ENCODE data around the gene PLPP4.

DNA sequence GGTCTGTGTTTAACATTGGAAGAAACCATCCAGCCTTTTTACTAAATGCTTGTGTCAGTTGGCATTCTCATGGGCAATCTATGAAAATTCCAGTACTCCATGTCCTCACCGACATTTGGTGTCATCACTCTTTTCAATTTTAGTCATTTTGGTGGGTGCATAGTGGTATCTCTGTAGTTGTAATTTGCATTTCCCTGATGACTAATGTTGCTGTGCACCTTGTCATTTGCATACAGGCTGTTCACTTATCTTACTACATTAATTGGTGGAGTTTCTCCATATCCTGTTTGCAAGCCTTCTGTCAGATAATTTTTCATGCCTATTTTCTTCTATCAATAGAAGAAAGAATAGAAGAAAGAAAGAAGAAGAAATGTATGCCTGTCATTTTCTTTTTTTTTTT lies 73.7 kb downstream of the PLPP4 start:
- TF ChIP-seq, protein P1, sequence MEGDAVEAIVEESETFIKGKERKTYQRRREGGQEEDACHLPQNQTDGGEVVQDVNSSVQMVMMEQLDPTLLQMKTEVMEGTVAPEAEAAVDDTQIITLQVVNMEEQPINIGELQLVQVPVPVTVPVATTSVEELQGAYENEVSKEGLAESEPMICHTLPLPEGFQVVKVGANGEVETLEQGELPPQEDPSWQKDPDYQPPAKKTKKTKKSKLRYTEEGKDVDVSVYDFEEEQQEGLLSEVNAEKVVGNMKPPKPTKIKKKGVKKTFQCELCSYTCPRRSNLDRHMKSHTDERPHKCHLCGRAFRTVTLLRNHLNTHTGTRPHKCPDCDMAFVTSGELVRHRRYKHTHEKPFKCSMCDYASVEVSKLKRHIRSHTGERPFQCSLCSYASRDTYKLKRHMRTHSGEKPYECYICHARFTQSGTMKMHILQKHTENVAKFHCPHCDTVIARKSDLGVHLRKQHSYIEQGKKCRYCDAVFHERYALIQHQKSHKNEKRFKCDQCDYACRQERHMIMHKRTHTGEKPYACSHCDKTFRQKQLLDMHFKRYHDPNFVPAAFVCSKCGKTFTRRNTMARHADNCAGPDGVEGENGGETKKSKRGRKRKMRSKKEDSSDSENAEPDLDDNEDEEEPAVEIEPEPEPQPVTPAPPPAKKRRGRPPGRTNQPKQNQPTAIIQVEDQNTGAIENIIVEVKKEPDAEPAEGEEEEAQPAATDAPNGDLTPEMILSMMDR (IDR thresholded peaks at IDR 0.05), result no peak
- TF ChIP-seq POLR2AphosphoS5 (IDR thresholded peaks at IDR 0.05; ENCODE audit: insufficient read depth in 1 of 2, low read depth in 1 of 2), result no peak
